ENCODE results near the gene EFNA2. TPM values are rescaled to one million over a fixed set of nuclear protein-coding genes. Genes with fewer than 3 reads are reported as not detected.
A peak's percentile ranks its signal among the peaks of the same experiment; 100 is the strongest.

The EFNA2 gene
- total RNA-seq, 2 experiments from 2014 or later = not detected

- ATAC-seq (ENCODE audit: poor library complexity) = peak; percentile 74
Observed at GRCh38 chr19:1275260-1275975, 10.3 kb upstream of the EFNA2 start, which contains the start of gene FAM174C. FAM174C (plus strand) TSS chr19:1275530; CDS start chr19:1275550, 20 bp downstream.

GRCh38 chr19:1275976-1276627, 9.6 kb upstream of the EFNA2 start:
- POLR2A ChIA-PET = interaction anchor here (1.3 to 1.8 kb wide), 4 partner anchors 10 to 249 kb away, joined by 6 to 25 read pairs (median 12); partner anchors contain the start of genes ARHGAP45 and CNN2
- peaks cover 69% of the 10 kb centered on the region for H3K36me3 Mint-ChIP-seq (ENCODE audit: low read depth)
- peak overlapping the region; percentile 91 for H3K4me3 ChIP-seq (ENCODE audit: low read length)
- no peak for TF ChIP-seq CTCF (IDR thresholded peaks at IDR 0.05)
- CTCF ChIA-PET = interaction anchor here (0.6 to 1.4 kb wide), 2 partner anchors 32 to 633 kb away, joined by 3 to 10 read pairs; no protein-coding TSS in a partner anchor
- no peaks in the 10 kb centered on the region for H3K9me3 ChIP-seq (ENCODE audit: control insufficient read depth in 1 of 2, insufficient read depth in 1 of 2, low read length in 2 of 2)
- H3K4me1 Mint-ChIP-seq (ENCODE audit: low read depth) = peaks cover 52% of the 10 kb centered on the region
- DNase-seq (peak in 1 of 14 experiments; percentile 43), ATAC-seq (ENCODE audit: poor library complexity) (no peak)
- no peaks in the 10 kb centered on the region for H3K27me3 ChIP-seq (ENCODE audit: control insufficient read depth in 1 of 2, insufficient read depth in 2 of 2, low read length in 2 of 2)
- peaks cover 69% of the 10 kb centered on the region for H3K36me3 ChIP-seq (ENCODE audit: insufficient read depth, low read length)
- no peaks in the 10 kb centered on the region for H3K9me3 Mint-ChIP-seq
- intact Hi-C loops (cut with DNase I, micrococcal nuclease) = loop anchor here (5.0 to 10.0 kb wide), 4 partner anchors 76 to 199 kb away; partner anchors contain the start of genes C19orf25 (in 1 of the 2), DAZAP1 (in 1 of the 2), GAMT (in 1 of the 2) and RPS15 (in 1 of the 2)
- peaks cover 68% of the 10 kb centered on the region for H3K4me1 ChIP-seq (ENCODE audit: insufficient read depth, low read length)
- H3K27ac Mint-ChIP-seq = peak overlapping the region; percentile 96
- H3K27ac ChIP-seq (ENCODE audit: low read depth in 1 of 2, low read length in 2 of 2) = peak overlapping the region; percentile 77 to 96
- H3K4me3 Mint-ChIP-seq = peak overlapping the region; percentile 94
- no peaks in the 10 kb centered on the region for H3K27me3 Mint-ChIP-seq

More at GRCh38 chr19:1275260-1275975, 10.3 kb upstream of the EFNA2 start, which contains the start of gene FAM174C:
- Histone ChIP-seq H3K4me1 (ENCODE audit: insufficient read depth, low read length) (peaks cover 75% of the 10 kb centered on the region), H3K4me3 (ENCODE audit: low read length) (peak within 1 kb of the TSS; percentile 91), H3K9me3 (ENCODE audit: control insufficient read depth in 1 of 2, insufficient read depth in 1 of 2, low read length in 2 of 2) (no peaks in the 10 kb centered on the region), H3K36me3 (ENCODE audit: insufficient read depth, low read length) (peaks cover 73% of the 10 kb centered on the region), H3K27me3 (ENCODE audit: control insufficient read depth in 1 of 2, insufficient read depth in 2 of 2, low read length in 2 of 2) (no peaks in the 10 kb centered on the region), H3K27ac (ENCODE audit: low read depth in 1 of 2, low read length in 2 of 2) (peak within 1 kb of the TSS; percentile 80 to 96)
- POLR2A ChIA-PET = interaction anchor here (0.6 to 1.8 kb wide), 32 partner anchors 8 to 1152 kb away, joined by 3 to 25 read pairs (median 4); partner anchors contain the start of genes ABCA7, ARHGAP45, ATP5F1D and CNN2
- CTCF ChIA-PET = interaction anchor here (0.6 to 1.4 kb wide), 4 partner anchors 9 to 633 kb away, joined by 3 to 10 read pairs (median 6); no protein-coding TSS in a partner anchor
- DNase-seq = peak; percentile 88 to 99 (median 95)
- TF ChIP-seq CTCF (IDR thresholded peaks at IDR 0.05) = no peak
- Mint-ChIP-seq H3K4me1 (ENCODE audit: low read depth) (peaks cover 58% of the 10 kb centered on the region), H3K36me3 (ENCODE audit: low read depth) (peaks cover 75% of the 10 kb centered on the region), H3K9me3 (no peaks in the 10 kb centered on the region), H3K27me3 (no peaks in the 10 kb centered on the region), H3K4me3 (peak within 1 kb of the TSS; percentile 94), H3K27ac (peak within 1 kb of the TSS; percentile 96)
- intact Hi-C loops (cut with DNase I, micrococcal nuclease) = loop anchor here (5.0 to 10.0 kb wide), 4 partner anchors 77 to 199 kb away; partner anchors contain the start of genes C19orf25 (in 1 of the 2), DAZAP1 (in 1 of the 2), GAMT (in 1 of the 2) and RPS15 (in 1 of the 2)

GRCh38 chr19:1276628-1277022, 9.0 kb upstream of the EFNA2 start:
- Mint-ChIP-seq H3K9me3 (no peaks in the 10 kb centered on the region), H3K27me3 (no peaks in the 10 kb centered on the region), H3K27ac (peak overlapping the region; percentile 96), H3K4me3 (peak overlapping the region; percentile 94), H3K4me1 (ENCODE audit: low read depth) (peaks cover 47% of the 10 kb centered on the region), H3K36me3 (ENCODE audit: low read depth) (peaks cover 64% of the 10 kb centered on the region)
- Histone ChIP-seq H3K36me3 (ENCODE audit: insufficient read depth, low read length) (peaks cover 64% of the 10 kb centered on the region), H3K9me3 (ENCODE audit: control insufficient read depth in 1 of 2, insufficient read depth in 1 of 2, low read length in 2 of 2) (no peaks in the 10 kb centered on the region), H3K4me1 (ENCODE audit: insufficient read depth, low read length) (peaks cover 63% of the 10 kb centered on the region), H3K4me3 (ENCODE audit: low read length) (peak overlapping the region; percentile 91), H3K27ac (ENCODE audit: low read depth in 1 of 2, low read length in 2 of 2) (peak overlapping the region; percentile 77 to 96), H3K27me3 (ENCODE audit: control insufficient read depth in 1 of 2, insufficient read depth in 2 of 2, low read length in 2 of 2) (no peaks in the 10 kb centered on the region)
- ATAC-seq (ENCODE audit: poor library complexity) (peak; percentile 7), DNase-seq (peak in 6 of 14 experiments; percentile 32 to 70 (median 56))
- intact Hi-C loops (cut with DNase I, micrococcal nuclease) = loop anchor here (5.0 to 10.0 kb wide), 4 partner anchors 76 to 198 kb away; partner anchors contain the start of genes C19orf25 (in 1 of the 2), DAZAP1 (in 1 of the 2), GAMT (in 1 of the 2) and RPS15 (in 1 of the 2)
- CTCF ChIA-PET = interaction anchor here (1.2 to 1.4 kb wide), 2 partner anchors 28 to 96 kb away, joined by 3 read pairs; no protein-coding TSS in a partner anchor
- POLR2A ChIA-PET = interaction anchor here (0.9 to 1.8 kb wide), 3 partner anchors 106 to 250 kb away, joined by 4 to 9 read pairs (median 6); partner anchors contain the start of genes ARHGAP45 and CNN2
- no peak for TF ChIP-seq CTCF (IDR thresholded peaks at IDR 0.05)
